GM19372 (cell line): ENCODE measurements around the gene C1RL.
"Not testable (repeated sequence)": the region's sequence is repeated elsewhere in the genome, so short reads cannot be mapped to it uniquely, and the experiment has no call there.

Source experiments
- ATAC-seq: cut with Tn5 transposase; IDR thresholded peaks from one replicate; pipeline ENCODE4 v1.9.1; 2021; ENCODE audit warnings: mild to moderate bottlenecking, low read depth, moderate library complexity; ENCODE audit not compliant: unreplicated experiment

The C1RL gene

DNA sequence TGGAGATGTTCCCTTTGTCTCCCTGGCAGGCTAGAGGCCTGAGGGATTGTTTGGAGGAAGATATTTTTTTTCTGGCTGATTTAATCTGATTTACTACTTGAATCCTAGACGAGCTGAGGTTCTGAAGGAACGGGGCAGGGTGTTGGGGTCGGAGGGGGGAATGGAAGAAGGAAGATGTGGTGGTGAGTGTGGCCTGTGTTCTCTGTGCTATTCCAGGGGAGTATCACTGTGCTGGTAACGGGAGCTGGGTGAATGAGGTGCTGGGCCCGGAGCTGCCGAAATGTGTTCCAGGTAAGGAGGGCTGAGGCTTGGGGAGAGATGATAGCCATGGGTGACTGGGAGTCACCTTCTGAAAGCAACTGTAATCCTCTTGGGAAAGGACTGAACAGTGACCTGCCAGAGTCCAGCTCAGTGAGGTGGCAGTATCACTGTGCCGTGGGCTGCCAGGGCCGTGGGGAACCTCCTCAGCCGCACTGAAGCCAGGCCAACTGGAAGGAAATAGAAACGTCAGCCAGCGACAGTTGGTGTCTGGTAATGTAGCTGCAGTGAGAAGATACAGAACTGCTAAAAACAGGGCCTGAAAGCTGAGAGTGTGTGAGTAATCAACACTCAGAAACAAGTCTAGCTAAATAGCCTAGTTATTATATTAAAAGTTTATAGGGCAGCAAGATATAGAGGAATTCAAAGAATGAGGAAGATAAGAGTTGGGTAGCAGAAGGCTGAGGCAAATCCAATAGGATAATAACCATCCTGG, 40.6 kb downstream of the C1RL start:
- ATAC-seq = no peak

DNA sequence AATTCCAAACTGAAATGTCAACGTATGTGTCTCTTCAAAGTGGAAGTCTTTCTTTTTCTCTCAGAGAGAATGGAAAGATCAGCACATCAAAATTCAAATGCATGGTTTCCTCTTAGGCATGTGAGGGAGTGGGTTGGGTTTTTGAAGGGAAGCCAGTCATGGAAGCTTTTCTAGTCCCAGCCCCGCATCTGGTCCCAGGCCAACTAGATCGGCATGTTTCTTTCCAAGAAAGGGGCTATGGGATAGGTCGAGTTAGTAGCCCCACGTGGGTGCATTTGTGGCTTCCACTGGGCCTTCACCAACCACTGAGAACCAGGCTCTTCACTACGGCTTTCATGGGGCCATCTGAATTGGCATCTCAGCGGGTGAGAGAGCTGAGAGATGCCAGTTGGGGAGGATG, 41.9 kb downstream of the C1RL start:
- no peak for ATAC-seq

DNA sequence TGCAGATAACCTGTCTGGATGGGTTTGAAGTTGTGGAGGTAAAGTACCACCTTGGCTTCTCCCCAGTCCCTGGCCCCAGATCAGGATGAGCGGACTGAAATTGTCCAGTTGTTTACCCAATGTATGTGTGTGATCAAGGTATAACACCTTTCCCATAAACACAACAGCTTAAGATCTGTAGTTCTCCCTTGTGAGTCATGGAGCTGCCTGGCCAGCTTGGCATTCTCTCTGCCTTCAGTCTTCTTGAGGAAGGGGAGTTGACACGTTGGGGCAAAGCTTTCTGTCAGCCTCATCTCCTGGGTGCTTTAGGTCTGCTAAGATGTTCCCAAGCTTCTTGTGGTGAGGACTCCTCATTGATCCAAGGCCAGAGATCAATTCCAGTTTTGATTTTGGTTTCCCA, 42.4 kb downstream of the C1RL start:
- ATAC-seq = no peak

DNA sequence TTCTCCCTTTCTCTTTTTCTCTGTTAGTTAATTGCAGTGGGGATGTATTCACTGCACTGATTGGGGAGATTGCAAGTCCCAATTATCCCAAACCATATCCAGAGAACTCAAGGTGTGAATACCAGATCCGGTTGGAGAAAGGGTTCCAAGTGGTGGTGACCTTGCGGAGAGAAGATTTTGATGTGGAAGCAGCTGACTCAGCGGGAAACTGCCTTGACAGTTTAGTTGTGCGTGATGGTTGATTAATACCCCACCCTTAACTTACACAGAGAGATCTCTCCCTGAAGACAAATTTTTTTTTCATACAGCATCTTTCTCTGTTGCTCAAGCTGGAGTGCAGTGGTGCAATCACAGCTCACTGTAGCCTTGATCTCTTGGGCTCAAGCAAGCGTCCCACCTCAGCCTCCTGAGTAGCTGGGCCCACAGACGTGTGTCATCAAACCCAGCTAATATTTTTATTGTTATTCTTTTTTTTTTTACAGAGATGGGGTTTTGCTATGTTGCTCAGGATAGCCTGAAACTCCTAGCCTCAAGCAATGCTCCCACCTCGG, 43.9 kb downstream of the C1RL start:
- ATAC-seq = no peak

DNA sequence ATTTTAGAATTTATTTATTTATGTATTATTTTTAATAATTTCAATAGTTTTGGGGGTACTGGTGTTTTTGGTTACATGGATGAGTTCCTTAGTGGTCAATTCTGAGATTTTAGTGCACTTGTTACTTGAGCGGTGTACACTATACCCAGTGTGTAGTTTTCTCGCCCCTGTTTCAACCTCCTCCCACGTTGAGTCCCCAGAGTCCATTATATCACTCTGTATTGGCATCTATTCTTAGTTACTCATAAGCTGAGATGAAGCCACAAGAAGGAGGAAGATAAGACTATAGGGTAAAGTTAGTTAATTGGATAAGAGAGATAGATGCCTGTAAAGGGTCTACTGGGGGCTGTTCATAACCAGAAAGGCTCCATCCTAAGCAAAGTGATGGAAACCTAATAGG, 44.5 kb downstream of the C1RL start:
- ATAC-seq = no peak

DNA sequence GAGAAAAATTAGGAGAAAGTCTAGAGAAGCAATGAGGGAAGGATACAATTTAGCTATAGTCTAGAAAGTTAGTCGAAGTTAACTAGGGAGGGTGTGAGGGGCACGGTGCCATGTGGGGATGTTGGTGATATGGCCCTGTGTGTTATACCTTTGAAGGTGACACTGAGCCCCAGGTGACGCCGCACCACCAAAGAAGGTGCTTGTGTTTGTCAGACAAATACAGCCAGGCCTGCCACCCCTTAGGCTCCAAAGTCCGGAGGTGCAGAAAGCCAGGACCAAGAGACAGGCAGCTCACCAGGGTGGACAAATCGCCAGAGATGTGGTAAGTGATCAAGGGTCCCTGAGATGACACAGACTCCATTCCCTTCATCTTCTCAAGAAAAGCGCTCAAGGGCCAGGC, 47.4 kb downstream of the C1RL start:
- ATAC-seq = no peak

DNA sequence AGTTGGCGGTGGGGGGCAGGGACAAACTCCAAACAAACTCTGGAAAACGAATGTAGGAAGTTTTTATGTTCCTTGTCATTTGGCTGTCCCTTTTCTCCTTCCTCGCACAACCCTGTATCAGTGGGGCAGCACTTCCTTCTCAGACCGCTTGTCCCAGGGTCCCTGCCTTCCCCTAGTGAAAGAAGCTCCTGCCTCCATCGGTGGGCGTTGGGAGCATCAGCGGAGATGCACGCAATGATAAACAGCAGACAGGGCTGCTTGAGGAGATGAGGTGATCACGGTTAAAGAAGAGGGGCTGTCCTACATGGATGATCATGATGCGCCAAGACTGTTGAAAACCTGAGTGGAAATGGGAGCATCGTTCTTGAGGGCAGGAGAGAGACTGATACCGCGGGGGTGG, 47.9 kb downstream of the C1RL start:
- no peak for ATAC-seq

DNA sequence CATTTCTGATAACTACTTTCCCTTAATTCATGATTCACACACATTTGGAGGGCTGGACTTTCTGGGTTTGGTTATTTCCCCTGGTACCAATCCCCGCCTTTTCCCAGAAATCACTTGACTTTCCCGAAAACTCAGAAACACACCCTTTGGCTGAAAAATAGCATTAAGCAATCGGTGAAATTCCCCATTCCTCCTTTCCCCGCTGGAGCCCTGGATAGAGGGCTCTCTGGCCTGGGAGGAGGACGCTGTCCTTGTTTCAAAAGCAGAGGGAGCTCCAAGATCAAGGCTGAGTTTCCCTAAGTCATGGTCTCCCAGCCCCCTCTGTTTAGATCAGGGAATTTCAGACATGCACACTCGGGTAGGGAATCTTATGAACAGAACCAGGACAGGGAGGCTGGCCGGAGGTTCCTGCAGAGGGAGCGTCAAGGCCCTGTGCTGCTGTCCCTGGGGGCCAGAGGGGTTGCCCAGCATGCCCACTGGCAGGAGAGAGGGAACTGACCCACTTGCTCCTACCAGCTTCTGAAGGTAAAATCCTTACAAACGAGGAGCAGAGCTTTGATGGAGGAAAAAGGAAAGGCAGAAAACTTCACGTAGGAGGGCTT, 48.6 kb downstream of the C1RL start, which contains the start of gene C1S:
C1S (plus strand) TSS at position 366 of the 602 bp plus-strand sequence. CDS start 1,195 bp downstream, outside the sequence.
- no peak for ATAC-seq

DNA sequence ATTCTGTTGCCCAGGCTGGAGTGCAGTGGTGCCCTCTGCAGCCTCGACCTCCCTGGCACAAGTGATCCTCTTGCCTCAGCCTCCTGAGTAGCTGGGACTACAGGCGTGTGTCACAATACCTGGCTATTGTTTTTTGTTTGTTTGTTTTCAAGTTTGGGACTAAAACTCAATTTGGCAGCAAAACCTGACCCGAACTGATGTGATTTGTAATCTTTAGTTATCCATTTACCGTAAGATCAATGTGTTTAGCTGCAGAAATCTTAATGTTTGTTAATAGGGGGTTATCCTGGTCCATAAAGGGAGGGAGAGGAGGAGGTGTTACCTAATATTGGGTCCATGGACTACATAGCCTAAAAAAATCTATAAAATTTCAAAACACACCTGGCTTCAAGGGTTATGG, 49.2 kb downstream of the C1RL start:
- no peak for ATAC-seq

DNA sequence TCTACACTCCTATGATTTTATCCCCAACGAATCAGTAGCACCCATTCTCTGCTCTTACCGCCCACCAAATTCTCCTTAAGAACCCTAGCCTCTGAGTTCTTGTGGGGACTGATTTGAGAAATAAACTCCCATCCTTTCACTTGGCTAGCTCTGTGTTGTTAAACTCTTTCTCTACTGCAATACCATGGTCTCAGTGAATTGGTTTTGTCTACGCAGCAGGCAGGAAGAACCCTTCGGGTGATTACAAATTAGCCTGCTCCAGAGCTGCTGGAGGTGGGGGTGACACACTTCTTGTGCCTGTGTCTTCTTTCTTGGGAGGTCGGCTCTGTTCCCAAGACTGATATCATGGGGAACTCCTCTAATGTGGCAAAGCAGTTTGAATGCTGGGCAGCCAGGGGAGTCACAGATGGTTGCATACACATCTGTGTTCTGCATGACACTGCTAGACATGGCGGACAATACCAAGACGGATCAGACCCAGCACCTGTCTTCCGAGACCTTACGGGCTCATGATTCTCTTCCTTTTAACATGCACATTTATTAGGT, 50.1 kb downstream of the C1RL start:
- no peak for ATAC-seq

DNA sequence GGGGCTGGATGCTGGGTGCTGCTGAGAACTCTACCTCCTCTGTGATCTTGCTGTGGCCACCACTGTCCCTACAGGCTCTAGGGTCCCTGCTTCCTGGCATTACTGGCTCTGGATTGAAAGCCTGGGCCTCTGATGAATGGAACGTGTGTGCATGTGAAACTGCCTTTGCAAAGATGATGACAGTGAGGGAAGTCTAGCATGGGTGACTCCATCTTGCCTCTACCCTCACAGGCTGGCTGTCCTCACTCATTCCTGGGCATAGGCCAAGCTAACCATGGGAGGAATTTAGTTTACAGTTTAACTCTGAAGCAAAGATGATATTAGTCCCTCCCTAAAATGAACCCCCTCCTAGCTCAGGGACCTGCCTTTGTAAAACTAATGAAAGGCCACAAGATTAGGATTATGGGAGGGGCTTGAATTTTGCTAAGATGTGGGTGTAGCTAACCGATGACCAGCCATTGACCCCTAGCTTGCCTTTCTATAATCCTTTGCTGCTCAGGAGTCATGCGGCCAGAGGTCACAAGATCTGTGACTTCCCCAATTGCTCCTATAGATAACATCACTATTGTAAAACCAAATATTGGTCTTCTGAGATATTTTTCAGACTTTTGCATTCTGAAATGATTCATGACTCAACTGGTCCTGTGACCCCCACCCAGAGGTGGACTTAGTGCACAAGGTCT, 50.7 kb downstream of the C1RL start:
- ATAC-seq = no peak

DNA sequence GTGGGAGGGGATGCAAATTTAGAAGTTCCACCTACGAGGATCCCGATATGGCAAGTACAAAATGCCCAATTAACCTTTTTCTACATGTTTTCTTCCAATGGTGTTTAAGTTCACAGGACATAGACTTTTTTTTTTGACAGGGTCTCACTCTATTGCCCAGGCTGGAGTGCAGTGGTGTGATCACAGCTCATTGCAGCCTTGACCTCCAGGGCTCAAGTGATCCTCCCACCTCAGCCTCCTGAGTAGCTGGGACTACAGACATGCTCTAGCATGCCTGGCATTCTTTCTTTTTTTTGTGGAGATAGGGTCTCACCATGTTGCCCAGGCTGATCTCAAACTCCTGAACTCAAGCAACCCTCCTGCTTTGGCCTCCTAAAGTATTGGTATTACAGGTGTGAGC, 53.3 kb downstream of the C1RL start:
- not testable (repeated sequence) for ATAC-seq

DNA sequence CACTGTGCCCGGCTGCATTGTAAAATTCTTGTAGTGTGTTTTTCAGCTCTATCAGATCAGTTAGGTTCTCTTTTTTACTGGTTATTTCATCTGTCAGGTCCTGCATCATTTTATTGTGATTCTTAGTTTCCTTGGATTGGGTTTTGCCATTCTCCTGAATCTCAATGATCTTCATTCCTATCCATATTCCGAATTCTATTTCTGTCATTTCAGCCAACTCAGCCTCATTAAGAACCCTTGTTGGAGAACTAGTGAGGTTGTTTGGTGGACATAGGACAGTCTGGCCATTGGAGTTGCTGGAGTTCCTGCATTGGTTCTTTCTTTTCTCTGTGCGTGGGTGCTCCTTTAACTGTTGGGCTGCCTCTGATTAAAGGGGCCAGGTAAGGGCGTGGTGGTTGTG, 54.1 kb downstream of the C1RL start:
- ATAC-seq = no peak

DNA sequence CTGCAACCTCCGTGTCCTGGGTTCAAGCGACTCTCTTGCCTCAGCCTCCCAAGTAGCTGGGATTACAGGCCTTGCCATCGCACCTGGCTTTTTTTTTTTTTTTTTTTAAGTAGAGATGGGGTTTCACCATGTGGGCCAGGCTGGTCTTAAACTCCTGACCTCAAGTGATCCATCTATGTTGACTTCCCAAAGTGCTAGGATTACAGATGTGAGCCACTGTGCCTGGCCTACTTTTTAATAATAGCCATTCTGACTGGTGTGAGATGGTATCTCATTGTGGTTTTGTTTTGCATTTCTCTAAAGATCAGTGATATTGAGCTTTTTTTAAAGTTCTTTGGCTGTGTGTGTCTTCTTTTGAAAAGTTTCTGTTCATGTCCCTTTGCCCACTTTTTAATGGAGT, 59.0 kb downstream of the C1RL start:
- ATAC-seq = not testable (repeated sequence)

DNA sequence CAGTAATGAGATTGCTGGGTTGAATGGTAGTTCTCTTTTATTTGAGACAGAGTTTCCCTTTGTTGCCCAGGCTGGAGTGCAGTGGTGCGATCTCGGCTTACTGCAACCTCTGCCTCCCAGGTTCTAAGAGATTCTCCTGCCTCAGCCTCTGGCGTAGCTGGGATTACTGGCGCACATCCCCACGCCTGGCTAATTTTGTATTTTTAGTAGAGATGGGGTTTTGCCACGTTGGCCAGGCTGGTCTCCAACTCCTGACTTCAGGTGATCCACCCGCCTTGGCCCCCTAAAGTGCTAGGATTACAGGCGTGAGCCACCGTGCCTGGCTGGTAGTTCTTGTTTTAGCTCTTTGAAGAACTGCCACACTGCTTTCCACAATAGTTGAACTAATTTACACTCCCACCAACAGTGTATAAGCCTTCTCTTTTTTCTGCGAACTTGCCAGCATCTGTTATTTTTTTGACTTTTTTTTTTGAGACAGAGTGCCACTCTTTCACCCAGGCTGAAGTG, 59.5 kb downstream of the C1RL start:
- ATAC-seq = not testable (repeated sequence)

DNA sequence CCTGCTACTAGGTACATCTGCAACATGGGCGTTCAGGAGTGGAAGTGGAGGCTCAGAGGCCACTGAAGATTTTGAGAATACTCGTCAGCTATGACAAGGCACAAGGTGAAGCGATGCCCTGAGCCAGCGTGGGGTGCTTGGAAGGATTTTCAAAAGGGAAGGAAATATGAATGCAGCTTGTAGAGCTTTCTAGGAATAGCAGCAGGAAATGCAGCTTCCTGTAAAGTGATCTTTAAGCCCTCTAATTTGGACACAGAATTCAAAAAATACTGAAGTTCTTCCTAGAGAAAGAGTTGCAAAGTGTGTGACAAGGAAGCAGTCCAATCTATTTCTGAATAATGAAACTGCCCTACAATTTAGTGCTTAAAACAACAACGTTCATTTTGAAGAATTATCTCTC, 61.7 kb downstream of the C1RL start:
- ATAC-seq = no peak

DNA sequence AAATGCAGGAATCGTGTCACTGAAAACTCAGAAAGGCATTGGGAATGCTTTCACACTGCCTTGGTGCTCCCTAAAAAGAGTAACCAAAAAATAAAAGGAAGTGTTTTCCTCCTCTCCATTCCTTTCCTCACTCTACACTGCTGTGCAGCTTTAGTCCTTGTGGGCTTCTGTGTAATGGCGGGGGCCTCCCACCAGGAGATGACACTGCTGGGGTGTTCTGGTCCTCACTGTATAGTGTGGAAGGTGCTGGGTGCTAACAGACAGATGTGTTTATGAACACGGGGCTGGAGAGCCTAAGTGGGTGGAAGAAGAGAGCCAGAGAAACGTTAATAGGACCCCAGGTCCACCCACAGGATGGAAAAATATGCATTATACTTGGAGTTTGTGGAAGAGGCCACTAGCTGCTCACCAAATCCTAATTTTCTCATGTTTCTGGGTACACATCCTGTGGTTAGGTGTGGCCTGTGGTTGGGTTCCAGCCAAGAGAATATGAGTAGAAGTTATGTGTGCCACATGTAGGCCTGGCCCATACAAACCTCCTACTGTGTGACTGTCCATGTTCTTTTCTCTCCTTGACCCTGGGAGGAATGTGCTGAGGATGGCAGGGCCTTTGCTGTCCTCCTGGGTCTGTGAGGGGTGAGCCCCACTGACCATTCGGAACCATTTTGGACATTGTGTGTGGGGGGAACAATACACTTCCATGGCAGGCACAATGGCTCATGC, 62.5 kb downstream of the C1RL start:
- ATAC-seq = no peak

DNA sequence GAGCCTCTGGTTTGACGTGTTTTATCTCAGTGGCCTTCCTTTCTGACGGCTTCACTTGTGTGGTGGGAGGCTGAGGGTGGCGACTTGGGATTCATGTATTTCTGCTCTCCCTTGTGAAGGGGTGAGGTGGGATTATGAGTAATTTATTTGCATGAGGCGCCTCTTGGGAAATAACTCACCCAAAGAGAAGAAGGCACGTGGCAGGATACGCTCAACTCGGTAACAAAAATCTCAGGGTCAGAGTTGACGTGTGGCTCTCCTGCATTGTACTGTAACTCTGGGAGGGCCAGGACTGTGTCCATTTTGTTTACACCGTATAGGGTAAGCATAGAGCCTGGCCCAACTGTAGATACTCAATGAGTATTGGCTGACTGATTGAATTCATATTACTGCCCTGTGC, 63.1 kb downstream of the C1RL start:
- ATAC-seq = no peak
